IMR-90 (cell line): Measurements from ENCODE around the gene TOM1L1. TPM values are rescaled to one million over a fixed set of nuclear protein-coding genes. Genes with fewer than 3 reads are reported as not detected.

Source experiments
- ATAC-seq: fragments of 200-7000 bp; cut with Tn5 transposase; 2 replicates; pipeline ENCODE4 v1.9.1; 2020; ENCODE audit warnings: low read depth, mild to moderate bottlenecking, moderate library complexity
- BruUV-seq: library from RNA; stranded (reverse); fragments of 400-500 nt; replicated peaks from 2 replicates; lab custom pipeline; 2021; lab: Mats Ljungman, UMichigan
- CTCF ChIA-PET: fragments of 300-600 bp; formaldehyde crosslinking; extraction: SDS; loops from one replicate; lab custom pipeline; 2021; ENCODE audit warnings: antibody characterized with exemption; lab: Yijun Ruan, JAX
- POLR2A ChIA-PET: fragments of 300-600 bp; sonication (Branson Sonifier 250); formaldehyde crosslinking; loops from one replicate; lab custom pipeline; 2022; ENCODE audit warnings: antibody characterized with exemption; ENCODE audit not compliant: unreplicated experiment; lab: Charles Lee
- DNase-seq: peaks from one replicate; pipeline ENCODE4 v3.0.0; 2013
- H2AFZ ChIP-seq: replicated peaks from 2 replicates; pipeline ENCODE3; 2013; ENCODE audit warnings: low read length, mild to moderate bottlenecking; ENCODE audit not compliant: poor library complexity
- H2AK5ac ChIP-seq: 2 replicates; pipeline ENCODE4 v1.6.1; 2013; ENCODE audit warnings: low read depth, low read length, inconsistent platforms
- H2AK9ac ChIP-seq: replicated peaks from 2 replicates; pipeline ENCODE3; 2013; ENCODE audit warnings: mild to moderate bottlenecking, low read depth, low read length, moderate library complexity; ENCODE audit not compliant: poor library complexity
- H2BK120ac ChIP-seq: 2 replicates; pipeline ENCODE4 v1.6.1; 2013; ENCODE audit warnings: low read depth, low read length, inconsistent platforms
- H2BK15ac ChIP-seq: 3 replicates; pipeline ENCODE4 v1.6.1; 2013; ENCODE audit warnings: low read depth, low read length, inconsistent platforms
- H2BK20ac ChIP-seq: 2 replicates; pipeline ENCODE4 v1.6.1; 2013; ENCODE audit warnings: low read depth, mild to moderate bottlenecking, inconsistent platforms, low read length, moderate library complexity
- H2BK5ac ChIP-seq: 2 replicates; pipeline ENCODE4 v1.6.1; 2013; ENCODE audit warnings: mild to moderate bottlenecking, low read depth, low read length, inconsistent platforms; ENCODE audit not compliant: poor library complexity, severe bottlenecking
- H3K14ac ChIP-seq: replicated peaks from 2 replicates; pipeline ENCODE4 v1.6.1; 2013; ENCODE audit warnings: low read depth, low read length, inconsistent platforms
- H3K18ac ChIP-seq: 2 replicates; pipeline ENCODE4 v1.6.1; 2013; ENCODE audit warnings: low read depth, low read length, control low read depth
- H3K23ac ChIP-seq: 2 replicates; pipeline ENCODE4 v1.6.1; 2013; ENCODE audit warnings: low read depth, low read length, inconsistent platforms
- H3K27ac ChIP-seq: 2 replicates; pipeline ENCODE4 v1.5.1; 2013; ENCODE audit warnings: mild to moderate bottlenecking, control low read depth, low read length; ENCODE audit not compliant: insufficient read depth
- H3K27me3 ChIP-seq: 2 replicates; pipeline ENCODE4 v1.6.1; 2013; ENCODE audit warnings: low read length; ENCODE audit not compliant: control insufficient read depth, insufficient read depth
- H3K36me3 ChIP-seq: 2 replicates; pipeline ENCODE4 v1.6.1; 2013; ENCODE audit warnings: low read length, mixed read lengths; ENCODE audit not compliant: control insufficient read depth, insufficient read depth
- H3K4ac ChIP-seq: 2 replicates; pipeline ENCODE4 v1.6.1; 2013; ENCODE audit warnings: low read depth, low read length, inconsistent platforms
- H3K4me1 ChIP-seq: 2 replicates; pipeline ENCODE4 v1.6.1; 2013; ENCODE audit warnings: low read length, mixed read lengths; ENCODE audit not compliant: control insufficient read depth, insufficient read depth
- H3K4me2 ChIP-seq: 2 replicates; pipeline ENCODE4 v1.6.1; 2013; ENCODE audit warnings: low read depth, mild to moderate bottlenecking, control low read depth, low read length, moderate library complexity
- H3K4me3 ChIP-seq: 2 replicates; pipeline ENCODE4 v1.5.1; 2013; ENCODE audit warnings: low read depth, mild to moderate bottlenecking, control low read depth, low read length, moderate library complexity; ENCODE audit not compliant: insufficient read depth
- H3K56ac ChIP-seq: 2 replicates; pipeline ENCODE4 v1.6.1; 2013; ENCODE audit warnings: low read length, inconsistent platforms; ENCODE audit not compliant: insufficient read depth; ENCODE audit errors: extremely low read depth
- H3K79me1 ChIP-seq, 2 experiments: 2 replicates each; pipeline ENCODE4 v1.6.1; 2013; ENCODE audit warnings: low read length in 2 of 2, inconsistent platforms in 1 of 2, low read depth in 1 of 2
- H3K9ac ChIP-seq: 2 replicates; pipeline ENCODE4 v1.6.1; 2013; ENCODE audit warnings: low read depth, low read length, control low read depth
- H3K9me1 ChIP-seq: 2 replicates; pipeline ENCODE4 v1.6.1; 2013; ENCODE audit warnings: low read length, inconsistent platforms; ENCODE audit not compliant: insufficient read depth
- H3K9me3 ChIP-seq: 2 replicates; pipeline ENCODE4 v1.6.1; 2013; ENCODE audit warnings: low read length; ENCODE audit not compliant: control insufficient read depth, insufficient read depth
- H4K20me1 ChIP-seq: 2 replicates; pipeline ENCODE4 v1.6.1; 2013; ENCODE audit warnings: low read length, inconsistent platforms; ENCODE audit not compliant: insufficient read depth
- H4K5ac ChIP-seq: 2 replicates; pipeline ENCODE4 v1.6.1; 2013; ENCODE audit warnings: mild to moderate bottlenecking, low read depth, low read length, control low read depth
- H4K8ac ChIP-seq, 2 experiments: 2 replicates each; pipeline ENCODE4 v1.6.1; 2013; ENCODE audit warnings: low read depth in 2 of 2, low read length in 2 of 2, control low read depth in 1 of 2, inconsistent platforms in 1 of 2
- H4K91ac ChIP-seq: 2 replicates; pipeline ENCODE4 v1.6.1; 2013; ENCODE audit warnings: low read depth, low read length, inconsistent platforms; ENCODE audit not compliant: insufficient read depth
- BHLHE40 ChIP-seq: fragments of 150-350 bp; IDR thresholded peaks from 2 replicates; pipeline ENCODE4 v1.6.1; 2016; ENCODE audit warnings: mild to moderate bottlenecking, low read depth, low read length
- CEBPB ChIP-seq: IDR thresholded peaks from 2 replicates; pipeline ENCODE4 v1.6.1; 2012; ENCODE audit warnings: low read depth, low read length, improper control_type of control experiment
- CHD1 ChIP-seq: IDR thresholded peaks from 2 replicates; pipeline ENCODE4 v1.6.1; 2012; ENCODE audit warnings: low read depth, low read length, improper control_type of control experiment
- ELK1 ChIP-seq: fragments of 150-350 bp; IDR thresholded peaks from 2 replicates; pipeline ENCODE4 v1.6.1; 2016; ENCODE audit warnings: low read depth, mild to moderate bottlenecking, low read length, moderate library complexity, borderline replicate concordance
- FOS ChIP-seq: fragments of 150-350 bp; IDR thresholded peaks from 2 replicates; pipeline ENCODE4 v1.6.1; 2016; ENCODE audit warnings: low read depth, low read length
- MAFK ChIP-seq: IDR thresholded peaks from 2 replicates; pipeline ENCODE4 v1.6.1; 2012; ENCODE audit warnings: low read depth, low read length, improper control_type of control experiment
- MAZ ChIP-seq: IDR thresholded peaks from 2 replicates; pipeline ENCODE4 v1.6.1; 2012; ENCODE audit warnings: low read depth, mild to moderate bottlenecking, low read length, improper control_type of control experiment, moderate library complexity, borderline replicate concordance
- MXI1 ChIP-seq: IDR thresholded peaks from 2 replicates; pipeline ENCODE4 v1.6.1; 2012; ENCODE audit warnings: low read depth, mild to moderate bottlenecking, low read length, moderate library complexity, borderline replicate concordance
- NFE2L2 ChIP-seq: fragments of 150-350 bp; IDR thresholded peaks from 2 replicates; pipeline ENCODE4 v1.6.1; 2016; ENCODE audit warnings: low read depth, mild to moderate bottlenecking, low read length
- POLR2A ChIP-seq: IDR thresholded peaks from 2 replicates; pipeline ENCODE4 v1.6.1; 2012; ENCODE audit warnings: mild to moderate bottlenecking, low read depth, low read length
- RAD21 ChIP-seq: IDR thresholded peaks from 2 replicates; pipeline ENCODE4 v1.6.1; 2012; ENCODE audit warnings: low read length, improper control_type of control experiment
- RCOR1 ChIP-seq: IDR thresholded peaks from 2 replicates; pipeline ENCODE4 v1.6.1; 2012; ENCODE audit warnings: mild to moderate bottlenecking, low read length, improper control_type of control experiment; ENCODE audit not compliant: insufficient replicate concordance
- RFX5 ChIP-seq: IDR thresholded peaks from 2 replicates; pipeline ENCODE4 v1.8.0; 2012; ENCODE audit warnings: low read depth, mild to moderate bottlenecking, low read length, moderate library complexity
- SMC3 ChIP-seq: fragments of 150-350 bp; IDR thresholded peaks from 2 replicates; pipeline ENCODE4 v1.6.1; 2016; ENCODE audit warnings: low read depth, mild to moderate bottlenecking, antibody characterized with exemption, low read length, moderate library complexity
- WGBS, 2 experiments: methylation state at CpG; one replicate each; pipeline versions ENCODE4 v1.1.5 to v1.1.7; 2013; ENCODE audit warnings: missing lambda C conversion rate in 2 of 2; ENCODE audit not compliant: insufficient read length in 1 of 2; ENCODE audit errors: extremely low coverage in 2 of 2; 5-methylcytosine and 5-hydroxymethylcytosine counted together
- dilution Hi-C: fragments of 300-500 bp; cut with HindIII; formaldehyde crosslinking; loops from one replicate; pipeline ENCODE4 v1.14.3; 2018; ENCODE audit warnings: low sequenced_read_pairs; ENCODE audit not compliant: unreplicated experiment
- in situ Hi-C: fragments of 300-500 bp; cut with MboI; formaldehyde crosslinking; loops from 3 replicates; pipeline ENCODE4 v1.14.3; 2019; ENCODE audit warnings: low sequenced_read_pairs, inconsistent platforms, mixed read lengths
- intact Hi-C: fragments of 100-400 bp; cut with micrococcal nuclease; formaldehyde crosslinking; loops from 2 replicates; pipeline ENCODE4 v1.10.0; 2022
- polyA plus RNA-seq, 3 experiments: library from polyadenylated mRNA; depleted of rRNA; stranded (reverse); fragments of >200 nt; gene quantifications; 2 replicates each; pipeline ENCODE4 v1.2.3, GENCODE V29; 2012; ENCODE audit warnings: low replicate concordance in 1 of 3
- total RNA-seq: library from RNA; depleted of rRNA; stranded (reverse); fragments of >200 nt; gene quantifications from 2 replicates; pipeline ENCODE4 v1.2.3, GENCODE V29; 2012
- TF ChIP-seq, protein P1 (sequence below): fragments of 150-350 bp; IDR thresholded peaks from 2 replicates; pipeline ENCODE4 v1.6.1; 2017; ENCODE audit warnings: mild to moderate bottlenecking, antibody characterized with exemption, low read length, low read depth
- TF ChIP-seq, protein P2 (sequence below): conservative IDR thresholded peaks from 2 replicates; pipeline ENCODE4 v1.5.1; 2012; ENCODE audit warnings: mild to moderate bottlenecking, low read depth, low read length, improper control_type of control experiment

The TOM1L1 gene
- total and polyA plus RNA-seq, 2 of the 4 experiments (the other 2 are of a cell fraction), result 13.0 to 20.1 TPM

GRCh38 chr17:54883939-54884338, 16.7 kb upstream of the TOM1L1 start:
- no peak overlapping the region for H3K9ac ChIP-seq
- no peak overlapping the region for H3K4me2 ChIP-seq
- no peak overlapping the region for H2BK5ac ChIP-seq
- H4K8ac ChIP-seq, result no peak overlapping the region
- CTCF ChIA-PET, result no interaction called here
- H4K91ac ChIP-seq, result no peak overlapping the region
- no peak overlapping the region for H2AK5ac ChIP-seq
- no peak overlapping the region for H3K27ac ChIP-seq
- H3K18ac ChIP-seq, result no peak overlapping the region
- intact Hi-C loops (no loop called here), in situ Hi-C loops (no loop called here), dilution Hi-C loops (no loop called here)
- no peak overlapping the region for H3K4me3 ChIP-seq
- H3K4me1 ChIP-seq, result no peaks in the 10 kb centered on the region
- H3K23ac ChIP-seq, result no peak overlapping the region
- H3K36me3 ChIP-seq, result no peaks in the 10 kb centered on the region
- WGBS, 2 experiments, result no CpG with 5 or more reads among the region's 2 CpGs
- H3K56ac ChIP-seq, result no peak overlapping the region
- no peak overlapping the region for H2AK9ac ChIP-seq
- no peaks in the 10 kb centered on the region for H3K27me3 ChIP-seq
- POLR2A ChIA-PET, result no interaction called here
- H3K4ac ChIP-seq, result no peak overlapping the region
- no peak overlapping the region for H2AFZ ChIP-seq
- no peak overlapping the region for H3K14ac ChIP-seq
- no TSS peak for BruUV-seq
- DNase-seq (no peak), ATAC-seq (no peak)
- H2BK120ac ChIP-seq, result no peak overlapping the region
- H3K9me3 ChIP-seq, result no peaks in the 10 kb centered on the region
- no peak overlapping the region for H2BK20ac ChIP-seq
- H4K5ac ChIP-seq, result no peak overlapping the region
- TF ChIP-seq BHLHE40 (no peak), SMC3 (no peak), RFX5 (no peak), FOS (no peak), RCOR1 (no peak), POLR2A (no peak), ELK1 (no peak), MXI1 (no peak), MAZ (no peak), MAFK (no peak), NFE2L2 (no peak), RAD21 (no peak), CHD1 (no peak), CEBPB (no peak)
- TF ChIP-seq, protein P1, sequence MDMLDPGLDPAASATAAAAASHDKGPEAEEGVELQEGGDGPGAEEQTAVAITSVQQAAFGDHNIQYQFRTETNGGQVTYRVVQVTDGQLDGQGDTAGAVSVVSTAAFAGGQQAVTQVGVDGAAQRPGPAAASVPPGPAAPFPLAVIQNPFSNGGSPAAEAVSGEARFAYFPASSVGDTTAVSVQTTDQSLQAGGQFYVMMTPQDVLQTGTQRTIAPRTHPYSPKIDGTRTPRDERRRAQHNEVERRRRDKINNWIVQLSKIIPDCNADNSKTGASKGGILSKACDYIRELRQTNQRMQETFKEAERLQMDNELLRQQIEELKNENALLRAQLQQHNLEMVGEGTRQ, result no peak
- TF ChIP-seq, protein P2, sequence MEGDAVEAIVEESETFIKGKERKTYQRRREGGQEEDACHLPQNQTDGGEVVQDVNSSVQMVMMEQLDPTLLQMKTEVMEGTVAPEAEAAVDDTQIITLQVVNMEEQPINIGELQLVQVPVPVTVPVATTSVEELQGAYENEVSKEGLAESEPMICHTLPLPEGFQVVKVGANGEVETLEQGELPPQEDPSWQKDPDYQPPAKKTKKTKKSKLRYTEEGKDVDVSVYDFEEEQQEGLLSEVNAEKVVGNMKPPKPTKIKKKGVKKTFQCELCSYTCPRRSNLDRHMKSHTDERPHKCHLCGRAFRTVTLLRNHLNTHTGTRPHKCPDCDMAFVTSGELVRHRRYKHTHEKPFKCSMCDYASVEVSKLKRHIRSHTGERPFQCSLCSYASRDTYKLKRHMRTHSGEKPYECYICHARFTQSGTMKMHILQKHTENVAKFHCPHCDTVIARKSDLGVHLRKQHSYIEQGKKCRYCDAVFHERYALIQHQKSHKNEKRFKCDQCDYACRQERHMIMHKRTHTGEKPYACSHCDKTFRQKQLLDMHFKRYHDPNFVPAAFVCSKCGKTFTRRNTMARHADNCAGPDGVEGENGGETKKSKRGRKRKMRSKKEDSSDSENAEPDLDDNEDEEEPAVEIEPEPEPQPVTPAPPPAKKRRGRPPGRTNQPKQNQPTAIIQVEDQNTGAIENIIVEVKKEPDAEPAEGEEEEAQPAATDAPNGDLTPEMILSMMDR, result no peak
- H3K79me1 ChIP-seq, result no peaks in the 10 kb centered on the region
- H2BK15ac ChIP-seq, result no peak overlapping the region
- no peaks in the 10 kb centered on the region for H4K20me1 ChIP-seq
- no peaks in the 10 kb centered on the region for H3K9me1 ChIP-seq
